Measurements from ENCODE around the gene GJA1. TPM values are rescaled to one million over a fixed set of nuclear protein-coding genes. Genes with fewer than 3 reads are reported as not detected.

The GJA1 gene
- total RNA-seq, 1 donor from 2014 or later = 53.6 TPM

Small RNA genes lying within 50 kb of the gene (small RNA-seq; reads per million reads assigned to genes)
- gene RNU4-35P (ENCODE audit: low replicate concordance) = not detected

Other genes with a start within 250 kb of the GJA1 start
- 32.2 TPM for gene TBC1D32, start 101.2 kb upstream of the GJA1 start, total RNA-seq